ENCODE measurements around the gene C6.

Gene C6

DNA sequence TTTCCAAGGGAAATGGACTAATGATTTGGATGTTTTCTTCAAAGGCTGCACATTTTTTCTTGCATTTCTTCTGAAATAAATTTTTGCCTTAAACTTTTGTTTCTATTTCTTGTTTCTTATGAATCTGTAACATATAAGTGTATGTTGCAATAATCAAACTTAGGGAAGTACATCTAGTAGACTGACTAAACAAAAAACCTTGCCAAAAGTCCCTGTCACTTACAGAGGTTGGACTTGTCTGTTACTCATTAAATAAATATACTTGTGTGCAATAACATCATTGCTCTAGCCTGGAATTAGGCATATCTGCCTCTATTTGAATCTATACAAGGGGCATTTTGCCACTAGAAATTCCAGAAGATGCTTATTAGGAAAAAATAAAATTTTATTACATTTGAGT lies 56.6 kb downstream of the C6 start:
- H3K9me3 Mint-ChIP-seq, result no peaks in the 10 kb centered on the region
- H3K27me3 Mint-ChIP-seq (ENCODE audit: low read depth), result no peaks in the 10 kb centered on the region
- H3K27ac Mint-ChIP-seq, result no peak overlapping the region
- TF ChIP-seq, protein P1, sequence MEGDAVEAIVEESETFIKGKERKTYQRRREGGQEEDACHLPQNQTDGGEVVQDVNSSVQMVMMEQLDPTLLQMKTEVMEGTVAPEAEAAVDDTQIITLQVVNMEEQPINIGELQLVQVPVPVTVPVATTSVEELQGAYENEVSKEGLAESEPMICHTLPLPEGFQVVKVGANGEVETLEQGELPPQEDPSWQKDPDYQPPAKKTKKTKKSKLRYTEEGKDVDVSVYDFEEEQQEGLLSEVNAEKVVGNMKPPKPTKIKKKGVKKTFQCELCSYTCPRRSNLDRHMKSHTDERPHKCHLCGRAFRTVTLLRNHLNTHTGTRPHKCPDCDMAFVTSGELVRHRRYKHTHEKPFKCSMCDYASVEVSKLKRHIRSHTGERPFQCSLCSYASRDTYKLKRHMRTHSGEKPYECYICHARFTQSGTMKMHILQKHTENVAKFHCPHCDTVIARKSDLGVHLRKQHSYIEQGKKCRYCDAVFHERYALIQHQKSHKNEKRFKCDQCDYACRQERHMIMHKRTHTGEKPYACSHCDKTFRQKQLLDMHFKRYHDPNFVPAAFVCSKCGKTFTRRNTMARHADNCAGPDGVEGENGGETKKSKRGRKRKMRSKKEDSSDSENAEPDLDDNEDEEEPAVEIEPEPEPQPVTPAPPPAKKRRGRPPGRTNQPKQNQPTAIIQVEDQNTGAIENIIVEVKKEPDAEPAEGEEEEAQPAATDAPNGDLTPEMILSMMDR (IDR thresholded peaks at IDR 0.05; ENCODE audit: unreplicated experiment in 3 of 3), result no peak
- no peaks in the 10 kb centered on the region for H3K36me3 Mint-ChIP-seq (ENCODE audit: low read depth)
- H3K4me1 Mint-ChIP-seq, result peaks cover 8% of the 10 kb centered on the region
- no peak overlapping the region for H3K4me3 Mint-ChIP-seq

DNA sequence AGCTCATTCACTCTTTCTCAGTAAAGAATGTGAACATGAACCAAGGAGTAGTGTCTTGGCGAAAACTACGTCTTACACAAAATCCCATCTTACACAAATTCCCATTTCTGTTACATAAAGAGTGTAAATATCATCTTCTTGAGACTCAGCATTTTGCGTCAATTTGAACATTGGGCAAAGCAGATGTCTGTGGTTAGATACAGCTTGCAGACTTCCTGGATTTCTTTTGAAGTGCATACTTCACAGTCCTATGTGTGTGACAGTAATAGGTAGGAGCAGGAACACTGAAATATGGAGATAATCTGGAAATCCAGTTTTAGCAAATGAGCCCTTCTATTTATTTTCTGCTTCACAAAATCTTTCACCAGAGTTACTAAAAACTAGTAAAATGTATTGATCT lies 58.8 kb downstream of the C6 start:
- Mint-ChIP-seq H3K4me1 (peaks cover 18% of the 10 kb centered on the region), H3K27me3 (ENCODE audit: low read depth) (no peaks in the 10 kb centered on the region), H3K36me3 (ENCODE audit: low read depth) (no peaks in the 10 kb centered on the region), H3K9me3 (no peaks in the 10 kb centered on the region), H3K4me3 (no peak overlapping the region), H3K27ac (peak overlapping the region in 2 of 3 experiments; percentile 11 to 61)
- TF ChIP-seq, protein P1 (IDR thresholded peaks at IDR 0.05; ENCODE audit: unreplicated experiment in 3 of 3), result no peak

DNA sequence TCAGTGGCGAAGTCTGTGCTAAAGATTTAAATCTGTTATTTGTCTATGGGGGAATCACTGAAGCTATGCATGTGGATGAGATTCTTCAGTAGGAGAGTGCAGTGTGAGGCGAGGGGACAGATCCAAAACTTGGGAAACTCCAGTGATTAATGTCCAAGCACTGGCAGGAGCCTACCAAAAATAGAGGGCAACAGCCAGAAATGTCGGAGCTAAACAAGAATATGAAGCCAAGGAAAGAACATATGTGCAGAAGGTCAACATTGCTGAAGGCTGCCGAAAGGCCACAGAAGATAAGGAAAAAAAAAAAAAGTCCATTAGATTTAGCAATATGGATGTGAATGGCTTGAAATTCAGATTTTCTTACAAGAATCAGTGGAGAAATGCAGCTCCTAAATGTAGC lies 61.8 kb downstream of the C6 start:
- H3K36me3 Mint-ChIP-seq (ENCODE audit: low read depth), result no peaks in the 10 kb centered on the region

DNA sequence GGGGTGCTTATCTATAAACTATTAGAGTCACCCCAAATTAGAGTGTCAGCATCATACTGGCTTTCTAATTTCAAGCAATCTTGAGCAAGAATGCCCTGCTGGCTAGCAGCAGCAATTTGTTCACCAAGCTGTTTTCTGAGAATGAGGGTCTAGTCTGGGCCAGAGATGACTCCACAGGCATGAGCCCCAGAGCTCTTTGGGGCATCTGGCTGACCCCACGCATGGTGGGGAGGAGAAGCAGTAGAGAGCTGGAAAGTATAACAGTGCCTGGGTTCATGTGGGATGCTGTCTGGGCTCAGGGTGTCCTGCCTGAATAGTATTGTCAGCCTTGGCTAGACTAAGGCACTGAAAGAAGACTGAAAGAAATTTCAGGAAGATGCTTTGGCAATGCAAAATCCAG lies 64.9 kb downstream of the C6 start:
- peak overlapping the region in 2 of 3 experiments; percentile 57 to 94 for H3K27ac Mint-ChIP-seq
- no peaks in the 10 kb centered on the region for H3K9me3 Mint-ChIP-seq
- no peak overlapping the region for H3K4me3 Mint-ChIP-seq
- TF ChIP-seq, protein P1 (IDR thresholded peaks at IDR 0.05; ENCODE audit: unreplicated experiment in 3 of 3), result no peak
- H3K36me3 Mint-ChIP-seq (ENCODE audit: low read depth), result no peaks in the 10 kb centered on the region
- no peaks in the 10 kb centered on the region for H3K27me3 Mint-ChIP-seq (ENCODE audit: low read depth)
- H3K4me1 Mint-ChIP-seq, result peaks cover 38% of the 10 kb centered on the region

More for the DNA sequence above, 61.8 kb downstream of the C6 start:
- Mint-ChIP-seq H3K9me3 (no peaks in the 10 kb centered on the region), H3K4me3 (no peak overlapping the region), H3K27me3 (ENCODE audit: low read depth) (no peaks in the 10 kb centered on the region), H3K4me1 (peaks cover 38% of the 10 kb centered on the region), H3K27ac (peak overlapping the region in 2 of 3 experiments; percentile 73 to 83)
- TF ChIP-seq, protein P1 (IDR thresholded peaks at IDR 0.05; ENCODE audit: unreplicated experiment in 3 of 3), result no peak

DNA sequence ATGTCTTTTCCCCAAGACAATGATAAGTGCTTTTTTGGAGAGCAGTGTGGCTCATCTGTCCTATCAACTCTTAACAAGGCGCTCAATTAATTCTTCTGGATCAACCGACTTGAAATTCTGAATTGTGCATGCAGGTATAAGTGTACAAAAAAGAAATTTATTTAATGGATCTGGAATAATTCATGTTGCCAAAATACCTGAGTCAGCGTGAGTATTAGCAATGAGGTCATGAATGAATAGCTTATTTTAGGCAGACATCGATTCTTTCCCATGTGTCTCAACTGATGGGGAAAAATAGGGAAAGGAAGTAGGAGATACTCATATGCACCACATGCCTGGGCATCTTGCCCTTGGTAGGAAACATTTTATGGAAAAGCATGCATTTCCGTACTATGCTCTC lies 68.0 kb downstream of the C6 start:
- peaks cover 20% of the 10 kb centered on the region for H3K4me1 Mint-ChIP-seq
- peaks cover 2% of the 10 kb centered on the region for H3K9me3 Mint-ChIP-seq
- H3K27me3 Mint-ChIP-seq (ENCODE audit: low read depth), result no peaks in the 10 kb centered on the region
- TF ChIP-seq, protein P1 (IDR thresholded peaks at IDR 0.05; ENCODE audit: unreplicated experiment in 3 of 3), result no peak
- H3K27ac Mint-ChIP-seq, result peak overlapping the region in 1 of 3 experiments; percentile 94
- no peaks in the 10 kb centered on the region for H3K36me3 Mint-ChIP-seq (ENCODE audit: low read depth)
- no peak overlapping the region for H3K4me3 Mint-ChIP-seq

DNA sequence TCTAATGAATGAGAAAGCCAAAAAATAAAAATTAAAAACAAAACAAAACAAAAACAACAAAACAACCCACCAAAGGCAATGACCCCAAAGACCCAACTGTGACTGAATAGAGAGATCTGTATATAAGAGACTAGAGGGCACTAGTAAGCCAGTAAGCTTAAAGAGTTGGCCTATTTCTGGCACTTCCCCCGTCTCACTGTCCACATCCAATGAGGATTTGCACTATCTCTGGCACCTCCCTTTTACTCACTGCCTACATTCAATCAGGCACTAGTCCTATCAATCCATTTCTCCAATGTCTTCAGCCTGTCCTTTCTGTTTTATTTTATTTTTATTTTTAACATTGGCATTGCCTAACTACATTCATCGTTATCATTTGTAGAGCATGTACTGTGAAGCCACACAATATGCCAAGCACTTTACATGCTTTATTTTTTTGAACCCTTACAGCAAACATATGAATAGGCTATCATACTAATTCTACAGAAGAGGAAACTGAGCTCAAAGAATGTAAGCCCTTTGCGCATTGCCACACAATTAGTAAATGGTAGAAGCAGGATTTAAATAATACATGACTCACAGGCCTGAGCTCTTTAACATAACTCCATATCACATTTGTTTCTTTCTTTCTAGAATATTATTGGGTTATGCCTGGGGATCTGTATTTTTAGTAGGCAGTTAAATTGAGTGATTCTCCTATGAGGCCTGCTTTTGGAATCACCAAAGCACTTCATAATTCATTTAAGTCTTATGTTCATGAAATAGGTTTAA lies 70.0 kb downstream of the C6 start:
- H3K36me3 Mint-ChIP-seq (ENCODE audit: low read depth), result no peaks in the 10 kb centered on the region
- no peaks in the 10 kb centered on the region for H3K27me3 Mint-ChIP-seq (ENCODE audit: low read depth)
- H3K4me3 Mint-ChIP-seq, result no peak overlapping the region
- H3K27ac Mint-ChIP-seq, result peak overlapping the region in 1 of 3 experiments; percentile 10
- peaks cover 9% of the 10 kb centered on the region for H3K9me3 Mint-ChIP-seq
- peaks cover 13% of the 10 kb centered on the region for H3K4me1 Mint-ChIP-seq
- TF ChIP-seq, protein P1 (IDR thresholded peaks at IDR 0.05; ENCODE audit: unreplicated experiment in 3 of 3), result no peak

All from nephron (organoid).